ENCODE measurements around the gene LINC01488. TPM values are rescaled to one million over a fixed set of nuclear protein-coding genes. Genes with fewer than 3 reads are reported as not detected.

Gene LINC01488
- total RNA-seq, 2 donors from 2014 or later: not detected

DNA sequence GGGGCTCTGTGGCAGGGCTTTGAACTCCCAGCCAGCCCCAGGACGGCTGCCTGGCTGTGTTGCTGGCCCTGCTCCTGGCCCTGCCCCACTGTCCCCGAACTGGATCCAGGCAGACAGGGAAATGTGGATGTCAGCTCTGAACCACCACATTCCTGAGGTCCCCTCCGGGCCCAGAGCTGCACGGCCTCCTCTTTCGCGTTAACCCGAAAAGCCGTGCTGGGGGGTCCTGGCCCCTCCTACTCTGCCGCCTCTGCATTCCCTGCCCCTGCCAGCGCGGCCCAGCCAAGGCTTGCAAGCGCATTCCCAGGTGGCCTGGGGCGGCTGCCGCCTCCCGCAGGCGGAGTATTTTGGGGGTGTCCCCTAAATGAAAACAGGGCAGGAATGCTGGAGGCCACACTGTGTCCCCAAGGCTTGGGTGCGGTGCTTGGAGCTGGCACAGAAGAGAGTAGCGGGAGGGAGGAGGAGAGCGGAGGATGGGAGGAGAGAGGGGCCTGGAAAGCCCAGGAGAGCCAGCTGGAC lies 5.4 kb downstream of the LINC01488 start:
- peak; percentile 83 for DNase-seq (ENCODE audit: low spot score)
- intact Hi-C loops (cut with DNase I): loop anchor here in 1 of 2 donors (2.0 kb wide), 1 partner anchor 108 kb away; no protein-coding TSS in a partner anchor

DNA sequence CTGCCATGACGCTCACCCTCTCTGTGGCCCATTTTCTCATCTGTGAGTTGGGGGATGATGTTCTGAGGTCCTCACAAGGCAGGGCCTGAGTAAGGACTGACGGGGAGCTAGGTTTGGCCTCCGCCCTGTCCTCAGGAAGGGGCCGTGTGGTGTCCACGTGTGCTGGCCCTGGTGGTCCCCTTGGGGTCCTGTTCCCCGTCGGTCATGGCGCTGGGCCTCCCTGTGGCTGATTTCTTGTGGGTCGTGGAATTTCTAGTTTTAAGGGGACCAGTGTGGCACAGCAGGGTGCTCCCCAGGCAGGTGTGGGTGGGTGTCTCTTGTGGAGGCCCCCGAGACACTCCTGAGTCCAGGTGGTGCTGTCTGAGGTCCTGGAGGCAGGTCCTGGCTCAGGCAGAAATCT lies 5.9 kb downstream of the LINC01488 start:
- peak; percentile 29 for DNase-seq (ENCODE audit: low spot score)
- intact Hi-C loops (cut with DNase I): loop anchor here in 1 of 2 donors (2.0 kb wide), 1 partner anchor 109 kb away; no protein-coding TSS in a partner anchor

DNA sequence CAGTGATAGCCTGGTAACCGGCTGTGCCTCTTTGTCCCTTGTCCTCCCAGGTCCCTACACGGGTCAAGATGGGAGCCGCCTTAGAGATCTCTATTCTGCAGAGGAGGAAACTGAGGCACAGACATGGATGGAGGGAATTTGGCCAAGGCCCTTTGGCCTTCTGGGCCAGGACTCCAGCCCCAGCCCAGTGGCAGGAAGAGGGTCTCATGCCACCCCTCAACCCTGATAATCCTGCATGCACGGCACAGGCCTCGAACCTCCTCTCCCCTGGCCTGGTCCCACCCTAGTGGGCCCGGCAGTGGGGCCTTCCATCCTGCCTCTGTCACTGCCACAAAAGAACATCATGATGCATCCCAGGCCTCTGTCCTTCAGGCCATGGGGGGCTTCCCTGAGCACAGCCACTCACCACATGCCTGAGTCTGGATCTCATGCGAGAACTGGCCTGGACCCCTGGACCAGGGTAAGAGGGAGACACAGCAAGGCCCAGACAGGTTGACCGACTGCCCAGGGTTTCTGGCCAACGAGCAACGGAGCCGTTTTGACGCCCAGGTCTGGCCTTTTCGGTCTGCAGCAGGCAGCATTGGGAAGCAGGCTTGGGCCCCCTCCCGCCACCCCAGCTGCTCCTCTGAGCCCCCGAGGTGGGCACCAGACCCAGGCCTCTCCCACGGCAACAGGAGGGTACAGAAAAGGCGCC lies 6.5 kb downstream of the LINC01488 start:
- peak; percentile 51 for DNase-seq (ENCODE audit: low spot score)
- intact Hi-C loops (cut with DNase I): loop anchor here in 1 of 2 donors (2.0 kb wide), 1 partner anchor 109 kb away; no protein-coding TSS in a partner anchor

DNA sequence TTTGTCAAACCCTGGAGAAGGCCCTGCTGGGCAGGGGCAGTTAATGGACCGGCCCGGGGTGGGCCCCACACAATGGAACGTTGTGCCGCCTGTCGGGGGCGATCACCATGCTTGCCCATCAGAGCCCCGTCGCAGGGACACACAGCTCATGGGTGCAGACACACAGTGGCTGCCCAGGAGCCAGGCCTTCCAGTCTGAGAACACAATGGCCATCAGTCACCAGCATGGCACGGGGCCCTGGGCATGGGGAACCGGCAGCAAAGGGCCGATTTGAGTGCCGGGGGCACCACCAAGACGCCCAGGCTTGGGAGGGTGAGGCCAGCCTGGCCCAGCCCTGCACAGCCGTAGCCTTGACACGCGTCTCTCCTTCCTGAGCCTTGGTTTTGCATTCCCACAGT lies 7.1 kb downstream of the LINC01488 start:
- peak; percentile 42 for DNase-seq (ENCODE audit: low spot score)
- intact Hi-C loops (cut with DNase I): no loop called here

DNA sequence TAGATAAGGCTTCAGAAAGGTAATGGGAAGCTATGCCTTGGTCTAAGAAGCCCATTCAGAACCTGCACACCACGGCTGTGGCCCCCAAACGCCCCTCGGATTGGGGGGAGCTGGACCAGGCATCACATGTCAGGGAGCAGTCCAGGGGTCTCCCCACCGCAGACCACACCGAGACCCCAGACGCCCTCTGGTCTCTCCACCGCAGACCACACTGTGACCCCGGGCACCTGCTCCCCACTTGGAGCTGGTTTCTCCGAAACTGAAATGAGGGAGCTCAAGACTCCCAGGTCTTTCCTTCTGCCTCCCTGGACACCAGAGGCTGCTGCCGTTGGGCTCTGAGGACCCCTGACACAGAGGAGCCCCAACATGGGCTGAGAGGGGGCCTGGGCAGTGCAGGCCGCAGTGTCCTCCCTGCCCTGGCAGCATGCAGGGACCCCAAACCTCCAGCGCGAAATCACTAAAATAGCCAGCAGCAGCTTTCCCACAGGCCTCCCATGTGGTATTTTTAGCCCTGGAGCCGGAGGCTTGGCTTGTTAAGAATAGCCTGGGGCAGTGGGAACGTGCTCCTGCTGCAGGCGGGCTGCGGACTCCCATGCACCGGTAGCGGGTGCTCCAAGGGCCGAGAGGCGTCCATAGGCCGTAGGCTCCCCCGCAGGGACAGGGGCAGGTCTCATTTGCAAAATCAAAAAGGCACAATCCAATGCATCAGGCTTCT lies 7.7 kb downstream of the LINC01488 start:
- DNase-seq (ENCODE audit: low spot score): peak; percentile 71
- intact Hi-C loops (cut with DNase I): no loop called here

DNA sequence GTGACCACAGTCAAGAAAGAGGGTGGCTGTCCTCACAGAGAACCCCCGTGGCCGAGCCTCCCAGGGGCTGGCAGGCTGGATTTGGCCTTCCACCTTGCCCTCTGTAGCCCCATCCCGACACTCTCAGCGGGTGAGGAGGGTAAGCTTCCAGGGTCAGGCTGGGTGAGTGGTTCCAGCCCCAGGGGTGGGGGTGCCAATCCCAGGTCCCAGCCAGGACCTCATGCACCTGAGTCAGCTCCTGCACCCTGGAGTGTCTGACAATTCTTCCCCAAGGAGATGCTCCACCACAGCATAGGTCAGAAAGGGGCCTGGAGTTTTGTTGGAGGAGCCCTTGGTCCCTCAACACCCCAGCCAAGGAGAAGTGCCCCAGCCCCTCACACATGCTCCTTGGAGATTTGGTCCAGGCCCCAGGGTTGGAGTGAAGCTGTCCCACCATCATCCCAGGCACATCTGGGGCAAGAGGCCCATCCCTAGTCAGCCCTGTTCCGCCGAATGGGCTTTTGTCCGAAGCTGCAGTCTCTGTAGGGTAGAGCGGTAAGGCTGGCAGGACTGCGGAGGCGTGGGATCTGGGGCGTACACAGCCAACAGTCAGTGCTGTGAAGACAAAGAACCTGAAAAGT lies 8.4 kb downstream of the LINC01488 start:
- DNase-seq (ENCODE audit: low spot score): peak; percentile 77
- intact Hi-C loops (cut with DNase I): no loop called here

DNA sequence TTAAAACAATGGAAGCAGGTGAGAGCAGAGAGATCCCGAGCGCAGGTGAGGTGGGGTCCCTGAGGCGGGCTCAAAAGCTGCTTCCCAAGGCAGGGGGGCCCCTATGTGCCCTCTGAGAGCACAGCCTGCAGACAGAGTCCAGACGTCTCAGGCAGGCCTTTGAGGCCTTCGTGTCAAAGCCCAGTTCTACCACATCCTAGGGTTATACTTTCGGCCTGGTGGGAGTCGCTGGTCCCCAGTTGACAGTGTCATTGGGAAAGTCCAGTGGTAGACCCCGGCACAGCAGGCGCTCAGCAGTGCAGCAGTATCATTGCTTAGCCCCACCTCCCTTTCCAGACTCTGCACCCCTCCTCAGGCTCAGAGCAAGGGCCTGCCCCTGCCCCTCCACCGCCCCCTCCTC lies 9.1 kb downstream of the LINC01488 start:
- peak; percentile 47 for DNase-seq (ENCODE audit: low spot score)

DNA sequence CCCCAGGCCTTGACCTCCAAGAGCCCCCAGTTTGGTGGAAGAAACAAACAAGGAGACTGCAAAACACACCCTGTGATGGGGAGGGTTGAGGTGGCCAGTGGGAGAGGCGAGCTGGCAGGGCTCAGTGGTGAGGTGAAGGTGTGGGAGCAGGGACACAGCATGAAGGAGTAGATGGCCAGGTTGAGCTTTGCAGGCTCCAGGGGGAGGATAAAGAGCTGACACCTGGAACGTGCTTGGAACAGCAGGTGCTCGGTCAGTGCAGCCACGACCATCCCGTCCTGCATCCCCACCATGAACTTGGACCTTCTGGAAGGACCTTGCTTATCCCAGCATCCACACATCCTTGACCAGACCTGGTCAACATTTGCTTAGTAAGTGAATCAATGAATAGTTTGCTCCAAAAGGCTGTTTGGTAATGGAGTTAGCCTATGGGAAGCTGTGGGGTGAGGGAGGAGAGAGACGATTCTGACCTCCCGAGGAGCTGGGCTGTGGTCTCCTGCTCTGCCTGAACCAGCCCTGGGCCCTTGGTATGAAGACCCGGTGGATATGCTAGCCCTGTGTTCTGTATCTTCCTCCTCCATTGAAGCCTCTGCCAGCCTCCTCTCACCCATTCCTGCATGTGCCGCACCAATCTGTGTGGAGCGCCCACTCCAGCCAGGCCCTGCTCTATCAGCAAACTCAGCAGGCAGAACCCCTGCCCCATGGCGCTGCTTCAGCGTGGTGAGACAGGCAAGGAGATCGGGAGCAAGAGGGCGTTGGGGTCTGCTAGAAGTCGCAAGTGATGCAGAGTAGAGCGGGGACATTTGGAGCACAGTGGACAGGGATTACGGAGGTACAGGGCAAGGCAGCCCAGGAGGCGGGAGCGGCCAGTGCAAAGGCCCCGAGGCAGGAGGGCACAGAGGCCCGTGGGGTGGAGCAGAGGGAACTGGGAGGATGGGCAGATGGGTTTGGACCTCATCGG lies 9.9 kb downstream of the LINC01488 start:
- DNase-seq (ENCODE audit: low spot score): peak; percentile 71
- intact Hi-C loops (cut with DNase I): loop anchor here in 1 of 2 donors (1.0 kb wide), 1 partner anchor 28 kb away; no protein-coding TSS in a partner anchor

More for the DNA sequence above, 9.1 kb downstream of the LINC01488 start:
- intact Hi-C loops (cut with DNase I): no loop called here

DNA sequence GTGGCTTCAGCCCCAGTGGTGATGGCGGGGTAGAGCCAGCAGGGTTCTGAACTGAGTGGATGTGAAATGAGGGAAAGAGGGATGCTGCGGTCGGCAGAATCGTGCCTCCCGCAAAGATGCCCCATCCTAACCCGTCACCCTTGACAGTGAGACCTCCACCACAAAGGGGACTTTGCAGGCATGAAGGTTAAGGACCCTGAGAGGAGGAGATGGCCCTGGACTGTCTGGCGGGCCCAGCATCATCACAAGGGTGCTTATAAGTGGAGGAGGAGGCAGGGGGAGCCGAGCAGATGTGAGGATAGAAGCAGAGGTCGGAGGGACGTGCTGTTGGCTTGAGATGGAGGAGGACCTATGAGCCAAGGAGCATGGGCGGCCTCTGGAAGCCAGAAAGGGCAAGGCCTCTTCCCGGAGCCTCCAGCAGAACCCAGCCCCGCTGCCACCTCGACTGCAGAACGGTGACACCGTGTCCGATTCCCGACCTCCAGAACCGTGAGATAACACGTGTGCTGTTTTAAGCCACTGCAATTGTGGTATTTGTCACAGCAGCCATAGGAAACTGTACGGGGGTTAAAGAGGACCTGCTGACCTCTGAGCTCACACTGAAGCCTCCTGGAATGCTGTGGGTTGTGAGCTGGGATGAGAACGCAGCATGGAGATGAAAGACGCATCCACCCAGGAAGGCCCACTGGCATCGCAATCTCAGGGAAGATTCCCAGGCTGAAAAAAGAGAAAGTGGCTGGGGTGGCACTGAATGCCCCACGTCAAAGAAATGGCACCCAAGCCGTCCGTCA lies 10.9 kb downstream of the LINC01488 start:
- intact Hi-C loops (cut with DNase I): loop anchor here in 1 of 2 donors (1.0 kb wide), 1 partner anchor 27 kb away; no protein-coding TSS in a partner anchor
- peak; percentile 72 for DNase-seq (ENCODE audit: low spot score)

DNA sequence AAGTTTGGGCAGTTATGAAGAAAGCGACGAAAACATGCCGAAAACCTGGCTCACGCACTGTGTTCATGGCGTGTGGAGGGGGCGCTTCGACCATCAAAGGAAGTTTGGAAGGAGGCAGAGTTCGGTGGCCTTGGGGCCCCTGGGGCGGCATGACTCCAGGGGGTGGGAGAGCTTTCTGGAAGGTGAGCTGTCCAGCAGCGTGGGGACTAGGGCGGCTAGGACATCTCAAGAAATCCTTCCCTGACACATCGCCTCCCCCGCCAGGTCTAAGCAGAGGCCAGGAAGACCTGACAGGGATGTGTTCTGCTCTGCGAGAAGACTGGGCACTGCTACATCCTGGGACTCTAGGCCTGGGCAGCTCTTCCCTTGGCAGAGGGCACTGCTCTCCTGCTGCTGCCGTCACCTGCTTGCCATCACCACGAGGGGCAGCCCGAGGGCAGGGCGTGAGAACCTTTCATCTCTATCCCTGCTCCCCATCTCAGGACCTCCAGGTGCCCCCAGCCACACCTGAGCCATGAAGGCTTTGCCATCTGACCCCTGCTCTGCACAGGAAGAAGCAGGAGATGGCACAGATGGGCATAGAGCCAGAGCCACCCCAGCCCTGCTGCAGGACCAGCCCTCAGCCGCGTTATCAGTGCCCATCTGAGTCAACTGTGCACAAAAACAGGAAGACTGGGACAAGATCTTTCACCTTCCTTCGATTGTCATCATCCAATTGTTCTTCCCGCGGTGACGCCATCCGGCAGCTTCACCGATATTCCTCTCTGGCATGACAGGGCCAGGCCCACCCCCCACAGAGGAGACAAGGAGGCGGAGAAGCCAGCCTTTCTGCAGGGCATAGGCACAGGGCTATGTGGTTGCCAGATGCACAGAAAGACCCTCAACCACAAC lies 12.7 kb downstream of the LINC01488 start:
- intact Hi-C loops (cut with DNase I): loop anchor here in 1 of 2 donors (1.0 kb wide), 1 partner anchor 15 kb away; a partner anchor contains a TSS
- peak; percentile 77 for DNase-seq (ENCODE audit: low spot score)

DNA sequence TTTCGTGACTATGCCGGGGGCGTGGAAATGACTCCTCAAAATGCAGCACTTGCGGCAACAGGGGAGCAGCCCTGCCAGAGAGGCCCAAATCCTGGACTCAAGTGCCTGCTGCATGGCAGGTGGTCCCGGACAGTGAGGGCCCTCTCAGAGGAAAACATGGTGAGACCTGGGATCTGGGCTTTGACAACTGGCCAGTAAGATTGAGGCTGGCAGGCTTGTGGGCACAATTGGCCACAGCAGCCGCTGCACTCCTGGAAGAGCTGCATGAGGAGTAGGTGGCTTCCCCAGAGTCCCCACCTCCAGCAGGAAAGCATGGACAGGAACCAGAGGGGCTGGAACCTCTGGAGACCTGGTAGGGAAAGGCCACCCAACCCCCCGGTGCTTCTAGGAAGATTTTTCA lies 13.4 kb downstream of the LINC01488 start:
- intact Hi-C loops (cut with DNase I): no loop called here
- DNase-seq (ENCODE audit: low spot score): peak; percentile 67

DNA sequence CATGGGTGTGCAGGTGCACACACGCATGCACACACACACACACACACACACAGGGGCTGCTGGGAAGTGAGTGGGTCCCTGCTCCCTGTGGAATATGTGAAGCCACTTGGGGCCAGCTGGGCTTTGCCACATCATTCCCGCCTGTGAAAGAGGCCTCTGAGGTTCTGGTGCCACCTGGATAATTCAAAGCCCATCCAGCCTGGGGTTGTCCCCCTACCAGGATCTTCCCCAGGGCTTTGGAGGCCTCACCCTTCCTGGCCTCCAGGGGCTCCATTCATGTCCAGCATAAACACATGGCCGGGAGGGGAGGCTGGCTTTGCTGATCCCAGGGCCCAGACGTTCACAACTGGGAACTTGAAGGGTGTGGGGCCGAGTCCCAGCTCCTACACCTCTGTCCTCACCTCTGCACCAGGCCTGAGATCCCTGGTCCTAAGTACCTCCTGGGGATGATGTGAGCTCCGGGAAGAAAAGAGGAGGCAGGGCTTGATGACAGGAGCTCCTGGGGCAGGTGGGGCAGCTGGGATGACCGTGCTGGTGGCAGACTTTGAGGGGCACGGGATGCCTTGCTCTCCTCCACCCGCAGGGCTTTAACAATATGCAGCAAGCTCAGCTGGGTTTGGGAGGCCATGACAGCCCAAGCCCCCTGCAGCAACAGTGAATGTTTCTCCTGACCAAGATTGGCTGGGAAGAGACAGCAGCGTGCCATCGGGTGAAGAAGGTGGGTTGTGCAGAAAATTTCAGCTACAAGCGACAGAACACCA lies 14.2 kb downstream of the LINC01488 start:
- intact Hi-C loops (cut with DNase I): no loop called here

DNA sequence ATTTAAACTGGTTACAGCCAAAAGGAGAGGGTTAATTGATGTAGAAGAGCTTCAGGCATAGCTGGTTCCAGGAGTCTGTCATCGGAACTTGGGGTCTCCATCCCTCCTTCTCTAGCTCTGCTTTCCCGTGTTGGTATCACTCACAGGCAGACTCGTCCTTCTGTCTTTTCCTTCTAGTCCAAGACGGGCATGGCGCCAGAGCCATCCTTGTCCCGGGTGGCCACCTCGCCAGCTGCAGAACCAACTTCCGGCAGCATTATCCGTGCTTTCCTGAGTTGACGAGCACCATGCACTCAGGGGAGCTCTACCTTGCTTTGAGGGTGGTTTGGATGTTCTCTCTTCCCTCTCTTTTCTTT lies 14.7 kb downstream of the LINC01488 start:
- peak; percentile 69 for DNase-seq (ENCODE audit: low spot score)
- intact Hi-C loops (cut with DNase I): no loop called here

More for the DNA sequence above, 14.2 kb downstream of the LINC01488 start:
- peak; percentile 66 for DNase-seq (ENCODE audit: low spot score)

DNA sequence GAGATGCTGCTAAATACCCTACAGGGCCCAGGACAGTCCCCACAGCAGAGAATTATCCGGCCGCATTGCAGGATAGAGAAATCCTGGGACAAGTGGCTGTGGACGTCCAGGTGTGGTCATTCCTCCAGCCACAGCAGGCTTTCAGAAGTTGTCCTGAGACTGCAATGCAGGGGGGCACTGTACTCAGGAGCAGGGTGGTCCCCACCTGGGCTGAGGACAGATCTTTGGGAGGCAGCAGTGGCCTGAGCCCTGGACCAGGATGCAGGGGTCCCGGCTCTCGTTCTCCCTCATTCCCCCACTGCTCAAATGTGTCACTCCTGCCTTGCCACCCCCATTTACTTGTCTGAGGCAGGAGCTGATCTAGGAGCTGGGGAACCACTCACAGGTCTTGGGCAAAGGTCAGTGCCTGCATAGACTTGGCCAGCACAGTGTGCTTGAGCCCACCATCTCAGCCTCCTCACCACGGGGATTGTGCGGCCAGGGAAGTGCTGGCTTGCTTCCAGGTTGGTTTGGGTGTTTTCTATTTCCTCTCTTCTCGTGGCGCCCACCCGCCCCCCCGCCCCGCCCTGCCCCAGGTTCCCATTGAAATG lies 15.3 kb downstream of the LINC01488 start:
- intact Hi-C loops (cut with DNase I): no loop called here
- no peak for DNase-seq (ENCODE audit: low spot score)

DNA sequence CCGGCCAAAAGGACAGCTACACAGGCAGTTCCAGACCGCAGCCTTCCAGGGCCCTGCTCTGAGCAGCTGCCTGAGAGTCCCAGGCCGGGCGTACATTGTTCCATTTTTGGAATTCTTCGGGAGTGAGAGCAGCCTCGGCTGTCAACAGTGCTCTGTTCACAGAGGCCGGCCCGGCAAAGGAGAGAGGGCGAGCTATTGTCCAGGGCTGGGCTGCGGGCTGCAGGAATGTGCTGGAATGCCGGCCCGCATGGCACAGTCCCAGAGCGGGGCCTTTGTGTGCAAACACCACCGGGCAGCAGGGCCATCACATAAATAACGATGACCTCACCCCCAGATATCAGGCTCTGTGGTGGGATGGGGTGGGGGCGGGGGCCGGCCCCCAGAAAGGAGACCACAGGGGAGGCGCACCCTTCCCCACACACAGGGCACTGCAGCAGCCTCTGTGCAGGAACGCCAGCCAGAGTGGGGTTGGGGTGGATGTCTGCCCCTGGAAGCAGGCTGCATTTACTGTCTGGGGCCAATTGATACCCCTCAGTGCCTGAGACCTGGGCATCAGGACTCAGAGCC lies 15.8 kb downstream of the LINC01488 start:
- intact Hi-C loops (cut with DNase I): no loop called here
- DNase-seq (ENCODE audit: low spot score): peak; percentile 95
